GM04504 (cell line): ENCODE data around the gene PDLIM4.

Experiments
- DNase-seq: peaks from one replicate; pipeline ENCODE4 v3.0.0-alpha.2; 2012; ENCODE audit warnings: low read depth

PDLIM4 gene

DNA sequence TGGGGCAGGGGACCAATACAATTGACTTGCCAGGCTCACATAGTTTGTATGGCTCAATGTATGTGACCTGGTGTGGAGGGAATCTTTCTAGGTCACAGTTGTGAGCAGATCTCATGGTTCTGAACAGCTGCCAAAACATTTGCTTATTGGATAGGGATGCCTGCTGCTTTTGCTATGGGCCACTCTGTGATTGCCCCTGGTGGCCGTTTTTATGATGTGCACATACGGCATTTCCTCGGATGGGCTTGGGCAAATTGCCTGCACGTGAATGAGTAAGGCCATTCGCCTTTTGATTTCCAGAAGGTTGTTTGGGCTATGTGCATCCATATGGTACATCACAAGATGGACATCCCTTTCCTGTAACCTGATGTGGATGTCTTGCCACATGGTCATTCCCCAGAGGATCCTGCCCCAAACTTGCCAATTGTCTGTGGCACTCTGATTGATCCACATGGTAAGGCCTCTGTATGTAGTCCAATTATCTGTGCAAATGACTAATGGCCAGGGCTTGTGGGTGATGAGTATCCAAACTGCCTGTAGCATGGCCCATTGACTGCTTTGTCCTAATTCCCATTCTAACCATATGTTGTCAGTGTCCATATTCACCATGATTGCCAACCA, 26.0 kb downstream of the PDLIM4 start:
- no peak for DNase-seq

DNA sequence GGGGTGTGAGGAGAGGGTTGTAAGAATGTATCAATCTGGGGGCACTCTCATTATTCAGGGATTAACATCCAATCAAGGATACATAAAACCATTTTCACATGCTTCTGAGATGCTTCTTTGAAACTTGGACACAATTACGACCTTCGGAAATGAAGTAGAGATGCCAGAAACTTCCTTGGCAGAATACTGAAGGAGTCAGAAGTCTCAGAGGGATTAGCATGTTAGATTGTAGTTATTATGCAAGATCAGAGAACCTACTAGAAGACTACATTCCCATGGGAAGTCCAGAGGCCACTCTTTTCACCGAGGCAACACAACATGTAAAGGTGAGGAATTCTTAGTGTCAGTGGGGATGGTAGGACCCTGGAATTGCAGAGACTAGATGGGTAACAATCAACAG, 31.6 kb downstream of the PDLIM4 start:
- no peak for DNase-seq

DNA sequence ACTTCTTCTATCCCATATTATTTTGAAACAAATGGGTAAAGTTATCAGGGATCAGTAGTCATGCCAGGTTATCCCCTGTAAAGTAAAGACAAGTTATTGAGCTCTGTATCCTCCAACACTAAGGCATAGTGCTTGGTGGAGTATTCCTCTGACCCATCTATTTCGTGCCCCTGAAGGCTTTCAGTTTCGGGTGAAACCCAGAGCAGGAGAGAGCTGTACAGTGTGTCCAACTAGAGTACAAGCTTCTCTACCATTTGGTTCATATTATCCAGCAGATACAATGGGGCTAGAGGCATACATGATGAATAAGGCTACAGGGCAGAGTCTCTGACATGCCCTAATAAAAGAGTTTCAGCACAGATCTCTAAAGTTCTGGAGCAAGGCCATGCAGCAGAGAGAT, 33.5 kb downstream of the PDLIM4 start:
- DNase-seq = no peak

DNA sequence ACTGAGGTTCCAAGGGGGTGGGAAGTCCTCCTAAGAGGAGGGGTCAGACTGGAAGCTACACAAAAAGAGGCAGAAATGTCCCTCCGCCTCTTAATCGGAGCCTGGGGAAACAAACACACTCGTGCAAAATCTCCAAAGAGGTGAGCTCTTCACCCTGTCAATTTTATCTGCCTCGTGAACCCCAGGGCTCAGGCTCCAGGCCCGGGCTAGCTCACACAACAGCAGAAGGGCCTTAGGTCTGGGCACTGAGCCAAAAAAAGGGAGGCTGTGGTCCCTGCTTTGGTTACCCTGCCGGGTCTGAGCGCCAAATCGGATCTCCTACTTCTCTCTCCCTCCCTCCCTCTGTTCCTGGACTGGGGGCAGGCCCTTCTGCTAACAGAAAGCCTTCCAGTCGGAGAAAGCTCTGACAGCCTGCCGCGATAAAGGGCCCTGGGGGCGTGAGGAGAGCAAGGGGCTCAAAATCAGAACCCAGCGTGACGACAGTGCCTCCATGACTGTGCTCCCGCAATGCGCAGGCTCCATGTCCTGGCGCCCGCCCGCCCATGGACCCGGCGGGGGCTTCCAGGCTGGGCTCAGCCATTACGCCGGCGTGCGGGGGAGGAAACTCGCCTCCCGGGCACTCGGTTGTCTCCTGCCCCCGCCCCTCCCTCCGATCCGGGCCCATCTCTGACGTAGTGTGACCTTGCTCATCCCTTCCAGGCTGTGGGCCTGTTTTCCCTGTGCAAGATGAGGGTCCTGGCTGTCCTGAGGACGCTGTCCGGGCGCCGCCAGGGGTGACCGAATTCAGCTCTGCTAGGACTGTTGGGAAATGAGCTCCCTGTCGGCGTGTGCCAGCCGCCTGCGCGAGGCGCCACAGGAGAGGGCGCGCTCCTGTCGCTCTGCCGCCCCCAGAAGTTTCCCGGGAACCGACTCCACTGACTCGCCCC, 35.8 kb downstream of the PDLIM4 start:
- peak; percentile 63 for DNase-seq

DNA sequence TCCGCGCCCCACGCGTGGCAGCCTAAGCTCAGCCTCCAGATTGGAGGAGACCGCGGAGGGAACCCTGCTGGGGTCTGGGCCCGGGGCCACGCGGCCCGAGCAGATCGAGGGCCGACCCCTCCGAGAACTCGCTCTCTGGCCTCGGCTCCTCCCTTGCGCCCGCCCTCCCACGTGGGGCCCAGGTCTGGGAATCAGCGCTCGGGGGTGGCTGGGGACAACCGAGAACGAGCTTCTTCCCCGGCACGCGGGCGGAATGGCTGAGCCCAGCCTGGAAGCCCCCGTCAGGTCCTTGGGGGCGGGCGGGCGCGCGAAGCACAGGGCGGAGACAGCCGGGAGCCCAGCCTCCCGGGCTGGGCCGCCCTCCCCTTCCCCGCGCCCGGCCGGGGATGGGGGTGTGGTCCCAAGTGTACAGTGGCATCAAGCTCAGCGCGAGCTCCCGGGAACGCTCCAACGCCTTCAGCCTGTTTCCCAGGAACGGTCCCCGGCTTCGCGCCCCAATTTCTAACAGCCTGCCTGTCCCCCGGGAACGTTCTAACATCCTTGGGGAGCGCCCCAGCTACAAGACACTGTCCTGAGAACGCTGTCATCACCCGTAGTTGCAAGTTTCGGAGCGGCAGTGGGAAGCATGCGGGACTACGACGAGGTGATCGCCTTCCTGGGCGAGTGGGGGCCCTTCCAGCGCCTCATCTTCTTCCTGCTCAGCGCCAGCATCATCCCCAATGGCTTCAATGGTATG, 36.7 kb downstream of the PDLIM4 start, which contains the start of gene SLC22A4:
SLC22A4 (plus strand) TSS at position 403 of the 736 bp plus-strand sequence; CDS start at position 626, 223 bp downstream.
- DNase-seq = peak; percentile 88

DNA sequence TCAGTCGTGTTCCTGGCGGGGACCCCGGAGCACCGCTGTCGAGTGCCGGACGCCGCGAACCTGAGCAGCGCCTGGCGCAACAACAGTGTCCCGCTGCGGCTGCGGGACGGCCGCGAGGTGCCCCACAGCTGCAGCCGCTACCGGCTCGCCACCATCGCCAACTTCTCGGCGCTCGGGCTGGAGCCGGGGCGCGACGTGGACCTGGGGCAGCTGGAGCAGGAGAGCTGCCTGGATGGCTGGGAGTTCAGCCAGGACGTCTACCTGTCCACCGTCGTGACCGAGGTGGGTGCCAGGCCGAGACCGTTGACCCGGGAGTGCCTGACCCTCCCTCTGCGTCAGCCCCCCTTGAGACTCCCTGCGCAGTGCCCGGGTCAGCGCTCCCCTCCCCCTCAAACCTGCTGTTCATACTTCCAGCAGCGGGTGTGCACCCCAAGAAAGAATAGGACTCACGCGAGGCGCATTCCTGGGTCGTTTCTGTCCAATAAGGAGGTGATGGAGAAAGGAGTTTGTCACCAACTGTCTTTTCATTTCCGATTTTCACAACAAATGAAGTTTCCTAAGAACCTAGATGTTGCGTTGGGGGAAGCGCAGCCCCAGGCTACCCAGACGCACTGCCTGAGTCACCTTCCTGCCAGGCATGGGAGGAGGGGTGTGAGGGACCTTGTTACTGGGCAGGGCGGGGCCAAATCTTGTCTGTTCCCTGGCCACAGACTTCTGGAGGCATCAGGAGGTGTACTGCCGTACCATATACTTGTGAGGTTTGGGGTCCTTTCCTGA, 37.4 kb downstream of the PDLIM4 start:
- peak; percentile 76 for DNase-seq

DNA sequence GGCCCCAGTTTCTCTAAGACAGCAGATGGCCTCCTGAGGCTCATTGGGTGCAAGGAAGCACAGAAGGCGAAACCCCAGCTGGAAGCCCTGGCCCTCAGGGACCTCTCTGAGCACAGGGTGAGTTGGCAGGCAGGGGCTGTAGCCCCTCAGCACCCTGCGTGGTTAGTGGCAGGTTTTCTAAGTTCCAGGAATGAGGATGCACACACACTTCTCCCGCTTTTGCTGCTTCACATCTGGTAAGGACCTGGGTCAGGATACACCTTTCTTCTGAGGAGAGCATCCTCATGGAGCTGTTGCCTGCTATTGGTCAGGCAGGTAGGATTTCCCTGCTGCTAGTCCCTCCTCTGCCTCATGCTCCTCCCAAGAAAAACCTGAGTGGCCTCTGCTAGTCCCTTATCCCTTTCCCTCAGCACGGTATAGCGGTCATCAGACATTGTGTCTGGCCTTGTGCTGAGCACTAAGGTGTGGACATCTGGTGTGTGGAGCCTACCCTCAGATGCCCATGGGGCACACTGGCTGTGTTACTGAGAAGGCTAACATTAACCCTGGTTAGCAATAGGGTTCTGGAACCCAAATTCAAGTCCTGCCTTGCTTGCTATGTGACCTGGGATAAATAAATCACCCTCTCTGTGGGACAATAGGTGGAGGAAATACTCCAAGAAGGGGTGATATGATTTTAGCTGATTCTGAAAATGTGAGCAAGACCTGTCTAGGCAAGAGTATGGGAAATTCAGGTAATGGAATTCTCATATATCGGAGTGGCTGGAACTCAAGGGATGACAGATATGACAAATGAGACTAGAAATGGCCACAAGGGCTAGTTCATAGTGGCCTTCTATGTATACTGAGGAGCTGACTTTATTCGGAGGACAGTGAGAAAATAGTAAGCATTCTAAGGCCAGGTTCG, 38.3 kb downstream of the PDLIM4 start:
- no peak for DNase-seq

DNA sequence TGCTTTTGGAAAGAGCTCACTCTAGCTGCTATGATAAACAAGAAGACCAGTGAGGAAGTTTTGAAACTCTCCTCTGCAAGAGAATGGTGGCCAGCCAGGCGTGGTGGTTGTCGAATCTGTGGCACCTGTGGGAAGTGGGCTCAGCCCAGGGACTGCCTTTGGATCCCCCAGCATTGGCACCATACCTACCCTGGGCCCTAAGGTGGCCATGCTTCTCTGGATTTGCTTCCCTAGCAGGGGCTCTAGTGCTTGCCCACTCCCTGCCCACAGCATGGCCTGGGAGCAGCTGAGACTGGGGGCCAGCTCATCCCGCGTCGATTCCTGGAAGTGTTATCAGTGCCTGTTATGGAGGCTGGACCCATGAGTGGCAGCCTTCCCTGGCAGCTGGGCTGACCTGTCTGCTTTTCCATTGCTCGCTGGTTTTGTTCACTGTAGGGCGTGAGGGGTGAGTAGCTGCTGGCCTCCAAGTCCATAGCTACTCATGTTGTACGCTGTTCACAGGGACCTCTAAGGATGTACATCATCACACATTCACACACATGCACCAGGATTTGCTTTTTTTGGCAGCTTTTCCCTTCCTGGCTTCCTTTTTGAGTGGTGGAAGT, 39.0 kb downstream of the PDLIM4 start:
- DNase-seq = no peak

DNA sequence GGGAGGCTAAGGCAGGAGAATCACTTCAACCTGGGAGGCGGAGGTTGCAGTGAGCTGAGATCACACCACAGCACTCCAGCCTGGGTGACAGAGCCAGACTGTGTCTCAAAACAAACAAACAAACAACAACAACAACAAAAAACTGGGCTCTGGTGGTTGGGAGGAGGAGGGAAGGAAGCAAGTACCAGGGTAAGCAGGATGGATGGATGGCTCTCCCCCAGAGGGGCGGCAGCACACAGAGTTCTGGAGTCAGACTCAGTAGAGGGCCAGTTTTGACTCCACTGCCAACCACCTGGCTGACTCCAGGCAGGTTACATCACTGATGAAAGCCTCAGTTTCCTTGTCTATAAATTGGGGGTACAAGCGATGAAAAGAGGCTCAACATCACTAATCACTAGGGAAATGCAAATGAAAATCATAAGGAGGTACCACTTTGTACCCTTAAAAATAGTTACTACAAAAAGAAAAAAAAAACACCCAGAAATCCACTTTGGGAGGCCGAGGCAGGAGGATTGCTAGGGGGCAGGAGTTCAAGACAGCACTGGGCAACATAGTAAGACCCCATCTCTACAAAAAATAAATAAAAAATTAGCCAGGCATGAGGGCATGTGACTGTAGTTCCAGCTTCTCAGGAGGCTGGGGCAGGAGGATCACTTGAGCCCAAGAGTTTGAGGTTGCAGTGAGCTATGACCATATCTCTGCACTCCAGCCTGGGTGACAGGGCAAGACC, 39.9 kb downstream of the PDLIM4 start:
- DNase-seq = no peak

DNA sequence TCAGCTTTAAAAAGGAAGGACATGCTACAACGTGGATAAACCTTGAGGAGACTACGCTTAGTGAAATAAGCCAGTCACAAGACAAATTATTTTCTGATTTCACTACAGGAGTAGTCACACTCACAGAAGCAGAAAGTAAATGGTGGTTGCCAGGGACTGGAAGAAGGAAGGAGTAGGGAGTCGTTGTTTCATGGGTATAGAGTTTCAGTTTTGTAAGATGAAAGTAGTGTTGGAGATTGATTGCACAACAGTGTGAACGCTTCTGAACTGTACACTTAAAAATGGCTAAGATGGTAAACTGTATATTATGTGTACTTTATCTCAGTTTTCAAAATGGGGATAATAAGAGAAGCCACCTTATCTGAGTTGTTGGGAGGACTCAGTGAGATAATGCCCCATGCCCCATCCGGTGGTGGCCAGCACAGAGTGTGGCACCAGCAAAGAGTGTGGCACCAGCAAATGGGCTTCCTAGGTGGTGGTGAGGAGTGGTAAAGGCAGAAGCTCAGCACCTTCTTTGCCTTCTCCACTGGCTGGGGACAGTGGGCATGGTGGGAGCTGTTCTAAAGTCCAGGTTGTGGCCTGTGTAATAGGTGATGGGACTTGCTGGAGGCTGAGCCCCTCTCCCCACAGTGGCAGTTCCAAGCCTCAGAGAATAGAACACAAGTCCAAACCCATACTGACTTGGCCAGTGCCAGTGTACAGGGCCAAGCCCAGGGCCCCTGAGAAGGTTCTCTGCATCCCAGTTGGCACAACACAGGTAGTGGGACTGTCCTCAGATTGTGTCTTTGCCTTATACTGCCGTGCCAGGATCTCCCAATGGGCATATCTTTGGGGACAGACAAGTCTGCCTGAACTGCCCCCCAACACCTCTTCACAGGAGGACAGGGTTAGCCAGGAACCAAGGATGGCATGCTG, 41.1 kb downstream of the PDLIM4 start:
- DNase-seq = no peak

DNA sequence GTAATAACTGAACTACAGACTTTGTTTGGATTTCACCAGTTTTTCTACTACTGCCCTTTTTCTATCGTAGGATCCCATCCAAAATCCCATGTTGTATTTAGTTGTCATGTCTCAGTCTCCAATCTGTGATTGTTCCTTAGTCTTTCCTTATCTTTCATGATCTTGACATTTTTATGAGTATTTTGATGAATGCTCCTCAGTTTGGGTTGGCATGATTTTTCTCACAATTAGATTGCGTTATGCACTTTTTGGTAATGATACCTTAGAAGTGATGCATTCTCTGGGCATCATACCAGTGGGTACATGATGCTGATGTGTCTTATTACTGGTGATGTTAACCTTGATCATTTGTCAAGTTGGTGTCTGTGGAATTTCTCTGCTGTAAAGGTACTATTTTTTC, 42.4 kb downstream of the PDLIM4 start:
- DNase-seq = no peak

DNA sequence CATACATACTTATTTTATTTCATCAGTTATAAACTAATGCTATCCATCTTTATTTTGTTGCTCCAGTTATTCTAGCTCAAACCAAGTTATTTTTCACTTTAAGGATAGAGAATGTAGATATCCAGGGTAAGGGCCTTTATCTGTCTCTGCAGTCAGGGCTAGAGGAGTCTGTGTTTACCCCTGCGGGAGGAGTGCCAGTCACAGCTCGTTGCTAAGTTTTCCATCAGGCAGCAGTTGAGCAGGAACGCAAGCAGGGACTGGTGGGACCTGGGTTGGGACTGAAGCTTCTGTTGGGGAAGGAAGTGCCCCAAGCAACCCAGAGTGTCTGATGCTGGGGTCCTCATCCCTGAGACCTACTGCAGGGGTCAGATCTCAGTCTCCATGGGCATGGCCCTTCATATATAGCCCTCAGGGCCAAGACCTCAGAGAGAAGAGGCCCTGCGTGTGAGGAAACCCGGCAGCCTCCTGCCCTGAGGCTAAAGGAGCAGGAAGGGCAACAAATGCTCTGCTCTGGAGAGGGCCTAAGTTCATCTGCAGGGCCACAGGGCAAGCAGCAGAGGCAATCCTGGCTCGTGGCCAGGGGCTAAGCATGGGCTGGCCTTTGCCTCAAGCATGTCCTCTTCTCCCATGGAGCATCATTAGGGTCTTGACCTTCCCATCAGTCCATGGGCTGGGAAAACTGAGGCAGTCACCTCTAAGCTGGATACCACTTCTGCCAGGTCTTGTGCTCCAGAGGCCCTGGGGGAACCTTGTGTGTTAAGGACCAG, 43.3 kb downstream of the PDLIM4 start:
- no peak for DNase-seq

DNA sequence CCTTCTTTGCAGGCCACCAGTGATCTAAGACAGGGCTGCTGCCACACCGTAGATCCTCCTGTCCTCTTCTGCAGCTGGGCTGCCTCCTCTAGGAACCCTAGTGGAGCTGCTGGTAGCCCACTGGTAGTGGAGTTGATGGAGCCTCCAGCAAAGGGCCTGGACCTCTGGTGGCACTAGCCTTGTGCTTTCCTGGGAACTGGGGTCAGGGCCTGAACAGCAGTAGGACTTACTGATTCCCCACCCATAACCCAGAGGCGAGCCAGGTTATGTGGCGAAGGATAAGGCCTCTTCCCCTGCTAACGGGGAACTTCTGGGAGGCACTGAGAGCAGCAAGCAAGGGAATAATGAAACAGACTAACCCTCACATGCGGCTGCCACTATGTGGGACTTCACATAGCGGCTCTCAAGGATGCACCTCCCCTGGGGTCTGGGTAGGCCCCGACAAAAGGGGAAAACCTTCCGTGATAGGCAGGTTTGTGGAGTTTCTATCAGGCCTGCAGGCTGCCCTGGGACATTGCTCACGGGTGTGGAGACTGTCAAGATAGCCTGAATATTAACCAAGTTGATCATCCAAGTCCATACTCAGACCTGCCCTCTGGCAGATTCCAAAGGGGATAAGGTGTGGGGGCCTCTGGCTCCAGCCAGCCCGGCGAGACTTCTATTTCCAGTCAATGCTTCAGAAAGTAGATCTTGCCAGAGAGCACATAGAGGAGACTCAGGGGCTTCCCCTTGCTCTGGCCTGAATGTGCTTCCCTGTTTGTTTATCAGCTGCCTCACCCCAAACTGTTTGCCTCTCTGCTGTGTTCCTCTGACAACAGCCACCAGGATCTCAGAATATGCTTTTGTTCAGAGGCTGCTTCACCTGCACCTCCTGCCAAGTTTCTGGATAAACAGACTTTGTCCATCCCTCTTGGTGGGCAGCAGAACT, 44.1 kb downstream of the PDLIM4 start:
- no peak for DNase-seq

DNA sequence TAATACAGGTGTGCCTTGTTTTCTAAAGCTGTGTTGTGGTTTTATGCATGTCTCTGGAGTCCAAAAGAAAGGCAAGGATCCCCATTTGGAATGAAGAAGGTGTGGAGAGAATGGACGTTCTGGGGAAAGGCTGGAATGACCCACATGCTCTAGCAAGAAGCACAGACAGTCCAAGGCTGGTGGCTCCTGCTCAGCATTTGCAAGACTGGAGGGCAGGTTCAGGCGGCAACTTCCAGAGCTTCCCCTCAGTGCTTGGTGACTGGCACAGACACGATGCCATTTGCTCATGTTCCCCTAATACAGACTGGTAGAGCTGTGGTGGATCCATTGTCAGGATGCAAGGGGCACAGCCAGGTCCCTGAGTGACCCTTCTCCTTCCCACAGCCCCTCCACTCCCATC, 44.9 kb downstream of the PDLIM4 start:
- no peak for DNase-seq

DNA sequence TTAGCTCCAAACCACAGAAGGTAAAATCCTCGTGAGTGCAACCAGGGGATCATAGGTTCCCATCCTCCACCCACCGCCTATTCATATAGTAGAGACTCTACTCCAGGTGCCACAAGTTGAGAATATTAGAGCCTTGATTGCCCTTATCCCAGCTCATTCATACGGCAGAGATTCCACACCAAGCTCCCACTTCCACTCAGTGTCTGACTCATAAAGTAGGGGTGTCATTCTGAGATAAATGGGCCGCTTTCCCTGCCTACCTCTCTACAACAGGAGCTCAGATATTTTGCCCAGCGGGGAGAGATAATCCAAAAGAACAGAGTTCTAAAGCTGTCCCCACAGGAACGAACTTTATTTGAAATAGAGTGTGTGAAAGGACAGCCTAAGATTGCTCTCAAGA, 46.1 kb downstream of the PDLIM4 start:
- DNase-seq = no peak

DNA sequence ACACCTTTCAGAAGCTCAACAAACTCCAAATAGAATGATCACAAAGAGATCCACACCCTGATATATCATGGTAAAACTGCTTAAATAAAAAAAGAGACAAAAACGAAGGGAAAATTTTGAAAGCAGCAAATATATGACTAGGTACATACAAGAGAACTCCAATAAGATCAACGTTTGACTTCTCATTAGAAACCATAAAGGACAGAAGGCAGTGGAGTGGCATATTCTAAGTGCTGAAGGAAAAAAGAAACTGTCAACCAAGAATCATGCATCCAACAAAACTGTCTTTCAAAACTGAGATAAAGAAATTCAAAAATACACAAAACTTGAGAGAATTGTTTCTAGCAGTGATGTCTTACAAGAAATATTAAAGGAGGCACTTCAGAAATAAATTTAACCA, 47.9 kb downstream of the PDLIM4 start:
- no peak for DNase-seq

DNA sequence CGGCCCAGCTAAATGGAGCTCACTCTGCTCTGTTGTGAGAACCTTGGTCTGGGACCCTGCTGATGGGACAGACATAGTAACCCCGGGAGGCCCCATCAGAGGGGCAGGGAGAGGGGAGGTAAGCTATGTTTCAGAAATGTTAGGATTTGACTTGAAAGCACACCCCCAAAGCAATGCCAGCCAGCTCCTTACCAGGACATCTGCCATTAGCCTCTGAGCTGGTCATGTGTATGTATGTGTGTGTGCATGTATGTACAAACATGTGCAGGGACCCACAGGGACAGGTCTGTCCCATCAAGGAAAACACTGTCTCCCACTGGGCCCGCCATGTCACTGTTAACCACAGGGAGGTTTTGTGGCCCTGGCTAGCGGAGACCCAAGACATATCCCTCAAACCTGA, 51.2 kb downstream of the PDLIM4 start:
- DNase-seq = no peak
